ENCODE results near the gene CDH23.

GRCh38 chr10:71533936-71534335 lies 137.2 kb downstream of the CDH23 start:
- TF ChIP-seq GATA2 (IDR thresholded peaks at IDR 0.05; ENCODE audit: low read depth, low read length) (peak; percentile 42), GATA3 (IDR thresholded peaks at IDR 0.05; ENCODE audit: low read depth, low read length) (no peak)

Data from SH-SY5Y (cell line).